A375 (cell line): Measurements from ENCODE around the gene MRPL33. TPM values are rescaled to one million over a fixed set of nuclear protein-coding genes. Genes with fewer than 3 reads are reported as not detected.

Experiments used
- total RNA-seq: library from RNA; depleted of rRNA; stranded (reverse); fragments of >200 nt; shearing (Covaris generic); gene quantifications from 2 replicates; pipeline ENCODE4 v1.2.3, GENCODE V29; 2014; rRNA removed

MRPL33 gene
- 186 and 251 TPM in 2 replicates for total RNA-seq

GRCh38 chr2:27771548-27772335 lies at the start of gene MRPL33:
MRPL33 (plus strand) TSS chr2:27771719; CDS start chr2:27771778, 59 bp downstream.

Other genes starting within 250 kb of the MRPL33 start
- 11.7 and 16.8 TPM in 2 replicates for gene ZNF512, start 188.7 kb upstream of the MRPL33 start, total RNA-seq
- gene CCDC121, start 142.7 kb upstream of the MRPL33 start, total RNA-seq, result 1.8 and 3.5 TPM in 2 replicates
- gene GPN1, start 142.7 kb upstream of the MRPL33 start, total RNA-seq, result 28.0 and 28.1 TPM in 2 replicates
- 20.2 and 21.6 TPM in 2 replicates for gene SUPT7L, start 108.1 kb upstream of the MRPL33 start, total RNA-seq
- gene SLC4A1AP, start 107.8 kb upstream of the MRPL33 start, total RNA-seq, result 33.5 and 36.7 TPM in 2 replicates
- 1.2 TPM in 2 replicates for gene RBKS, start 118.7 kb downstream of the MRPL33 start, total RNA-seq
- 22.6 and 28.6 TPM in 2 replicates for gene BABAM2, start 119.0 kb downstream of the MRPL33 start, total RNA-seq